Transverse colon (tissue), 4 donors: ENCODE results near the gene IMMP2L.

Experiments used
- EP300 ChIP-seq: sonication (generic); formaldehyde crosslinking; IDR thresholded peaks from one replicate; pipeline ENCODE4 v1.6.1; 2017; ENCODE audit warnings: antibody characterized with exemption, low read depth
- POLR2A ChIP-seq: fragments of 450-650 bp; IDR thresholded peaks from one replicate; pipeline ENCODE4 v1.6.1; 2016; ENCODE audit warnings: antibody characterized with exemption, mild to moderate bottlenecking, moderate library complexity
- POLR2AphosphoS5 ChIP-seq, 3 donors: sonication (generic); formaldehyde crosslinking; IDR thresholded peaks; one replicate each; pipeline ENCODE4 v1.6.1; 2016; ENCODE audit warnings: antibody characterized with exemption in 3 of 3
- TF ChIP-seq, protein P1 (sequence below), 5 experiments: fragments of 200-600 bp in 3 of 5; fragments of 450-650 bp in 2 of 5; sonication (generic) in 3 of 5; IDR thresholded peaks; 1 replicate in 2 of 5; 2 replicates in 3 of 5; pipeline ENCODE4 v1.5.1; 2016 to 2017; ENCODE audit warnings: antibody characterized with exemption in 5 of 5, inconsistent platforms in 3 of 5, mild to moderate bottlenecking in 2 of 5, moderate library complexity in 1 of 5

DNA sequence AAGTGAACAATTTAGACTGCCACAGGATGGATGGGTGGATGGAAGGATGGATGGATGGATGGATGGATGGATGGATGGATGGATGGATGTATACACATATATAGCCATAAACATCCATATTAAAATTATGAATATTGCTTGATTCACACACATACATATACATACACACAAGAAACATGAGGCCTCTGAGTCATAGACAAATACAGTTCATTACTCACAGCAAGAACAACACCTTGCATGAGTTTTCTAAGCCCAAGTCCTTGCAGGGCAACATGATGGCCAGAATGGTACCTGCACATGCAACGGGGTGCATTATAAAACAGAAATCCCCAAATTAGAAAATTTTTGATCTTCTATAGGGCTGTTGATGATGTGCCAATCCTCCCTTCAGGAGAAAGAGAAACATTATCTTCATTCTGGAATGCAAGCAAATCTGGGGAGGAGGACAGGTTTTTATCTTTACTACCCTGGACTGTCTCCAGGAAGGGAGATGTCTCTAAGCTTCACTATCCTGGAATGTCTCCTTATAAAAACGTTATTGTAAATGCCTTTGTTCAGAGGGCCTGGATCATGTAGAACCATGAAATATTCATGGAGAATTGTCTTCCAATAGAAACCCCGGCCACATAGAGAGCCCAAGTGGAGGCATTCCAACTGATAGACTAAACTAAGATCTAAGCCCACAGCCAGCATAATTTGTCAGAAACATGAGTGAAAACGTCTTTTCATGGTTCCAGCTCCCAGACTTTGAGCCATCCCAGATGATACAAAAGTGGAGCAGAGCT lies 709.9 kb downstream of the IMMP2L start:
- TF ChIP-seq, protein P1, sequence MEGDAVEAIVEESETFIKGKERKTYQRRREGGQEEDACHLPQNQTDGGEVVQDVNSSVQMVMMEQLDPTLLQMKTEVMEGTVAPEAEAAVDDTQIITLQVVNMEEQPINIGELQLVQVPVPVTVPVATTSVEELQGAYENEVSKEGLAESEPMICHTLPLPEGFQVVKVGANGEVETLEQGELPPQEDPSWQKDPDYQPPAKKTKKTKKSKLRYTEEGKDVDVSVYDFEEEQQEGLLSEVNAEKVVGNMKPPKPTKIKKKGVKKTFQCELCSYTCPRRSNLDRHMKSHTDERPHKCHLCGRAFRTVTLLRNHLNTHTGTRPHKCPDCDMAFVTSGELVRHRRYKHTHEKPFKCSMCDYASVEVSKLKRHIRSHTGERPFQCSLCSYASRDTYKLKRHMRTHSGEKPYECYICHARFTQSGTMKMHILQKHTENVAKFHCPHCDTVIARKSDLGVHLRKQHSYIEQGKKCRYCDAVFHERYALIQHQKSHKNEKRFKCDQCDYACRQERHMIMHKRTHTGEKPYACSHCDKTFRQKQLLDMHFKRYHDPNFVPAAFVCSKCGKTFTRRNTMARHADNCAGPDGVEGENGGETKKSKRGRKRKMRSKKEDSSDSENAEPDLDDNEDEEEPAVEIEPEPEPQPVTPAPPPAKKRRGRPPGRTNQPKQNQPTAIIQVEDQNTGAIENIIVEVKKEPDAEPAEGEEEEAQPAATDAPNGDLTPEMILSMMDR (IDR thresholded peaks at IDR 0.05): no peak
- TF ChIP-seq POLR2A (no peak), POLR2AphosphoS5 (IDR thresholded peaks at IDR 0.05) (no peak), EP300 (no peak)
